HEK293T (cell line): Measurements from ENCODE around the gene CD82.

ENCODE experiments used
- CTCF ChIA-PET: fragments of 350-600 bp; formaldehyde crosslinking; extraction: SDS; loops from one replicate; lab custom pipeline; 2021; ENCODE audit warnings: antibody characterized with exemption, inconsistent platforms; lab: Yijun Ruan, JAX
- POLR2A ChIA-PET: fragments of 350-600 bp; formaldehyde crosslinking; extraction: SDS; loops from one replicate; lab custom pipeline; 2020; ENCODE audit warnings: antibody characterized with exemption, inconsistent platforms; lab: Yijun Ruan, JAX
- DNase-seq: peaks from one replicate; pipeline ENCODE4 v3.0.0; 2012; ENCODE audit warnings: mixed read lengths; ENCODE audit errors: extremely low spot score
- ARNT ChIP-seq: fragments of 450-650 bp; IDR thresholded peaks from 2 replicates; pipeline ENCODE4 v1.6.1; 2017; ENCODE audit warnings: mild to moderate bottlenecking
- BHLHE40 ChIP-seq: fragments of 450-650 bp; IDR thresholded peaks from 2 replicates; pipeline ENCODE4 v1.6.1; 2016; ENCODE audit warnings: mild to moderate bottlenecking, moderate library complexity, borderline replicate concordance
- CTBP1 ChIP-seq: fragments of 450-650 bp; IDR thresholded peaks from 2 replicates; pipeline ENCODE4 v1.6.1; 2016; ENCODE audit warnings: borderline replicate concordance
- ELF4 ChIP-seq: fragments of 450-650 bp; IDR thresholded peaks from 2 replicates; pipeline ENCODE4 v1.6.1; 2017; ENCODE audit warnings: antibody characterized with exemption
- FOXA1 ChIP-seq: fragments of 450-650 bp; IDR thresholded peaks from 2 replicates; pipeline ENCODE4 v1.6.1; 2016; ENCODE audit warnings: mild to moderate bottlenecking
- FOXK2 ChIP-seq: fragments of 450-650 bp; IDR thresholded peaks from 2 replicates; pipeline ENCODE4 v1.6.1; 2016; ENCODE audit warnings: mild to moderate bottlenecking
- FOXM1 ChIP-seq: fragments of 450-650 bp; IDR thresholded peaks from 2 replicates; pipeline ENCODE4 v1.6.1; 2017; ENCODE audit warnings: mild to moderate bottlenecking, borderline replicate concordance
- HDGF ChIP-seq: fragments of 450-650 bp; IDR thresholded peaks from 2 replicates; pipeline ENCODE4 v1.6.1; 2017; ENCODE audit warnings: antibody characterized with exemption, borderline replicate concordance
- L3MBTL2 ChIP-seq: fragments of 450-650 bp; conservative IDR thresholded peaks from 2 replicates; pipeline ENCODE4 v1.6.1; 2016; ENCODE audit warnings: mild to moderate bottlenecking
- LEF1 ChIP-seq: fragments of 450-650 bp; IDR thresholded peaks from 2 replicates; pipeline ENCODE4 v1.6.1; 2017; ENCODE audit warnings: mild to moderate bottlenecking, borderline replicate concordance
- NFRKB ChIP-seq: fragments of 450-650 bp; IDR thresholded peaks from 2 replicates; pipeline ENCODE4 v1.6.1; 2016; ENCODE audit warnings: mild to moderate bottlenecking, moderate library complexity
- SP1 ChIP-seq: fragments of 450-650 bp; IDR thresholded peaks from 2 replicates; pipeline ENCODE4 v1.6.1; 2017
- SUZ12 ChIP-seq: fragments of 450-650 bp; IDR thresholded peaks from 2 replicates; pipeline ENCODE4 v1.6.1; 2016; ENCODE audit warnings: mild to moderate bottlenecking
- TARDBP ChIP-seq: fragments of 450-650 bp; IDR thresholded peaks from 2 replicates; pipeline ENCODE4 v1.6.1; 2016
- ZNF384 ChIP-seq: fragments of 450-650 bp; IDR thresholded peaks from 2 replicates; pipeline ENCODE4 v1.6.1; 2016
- TF ChIP-seq, protein P1 (sequence below): fragments of 450-650 bp; IDR thresholded peaks from 2 replicates; pipeline ENCODE4 v1.6.1; 2016

Gene CD82

GRCh38 chr11:44621140-44621681 is 55.7 kb downstream of the CD82 start:
- ChIA-PET CTCF (interaction anchor here (0.7 to 1.3 kb wide), 5 partner anchors 62 to 483 kb away, joined by 3 to 6 read pairs (median 3); no protein-coding TSS in a partner anchor), POLR2A (no interaction called here)
- TF ChIP-seq FOXA1 = no peak
- TF ChIP-seq ARNT = 0 out of 2 replicates have a peak, but pooled peaks have one; percentile 32
- TF ChIP-seq SUZ12 = no peak
- peak; percentile 85 for DNase-seq

DNA sequence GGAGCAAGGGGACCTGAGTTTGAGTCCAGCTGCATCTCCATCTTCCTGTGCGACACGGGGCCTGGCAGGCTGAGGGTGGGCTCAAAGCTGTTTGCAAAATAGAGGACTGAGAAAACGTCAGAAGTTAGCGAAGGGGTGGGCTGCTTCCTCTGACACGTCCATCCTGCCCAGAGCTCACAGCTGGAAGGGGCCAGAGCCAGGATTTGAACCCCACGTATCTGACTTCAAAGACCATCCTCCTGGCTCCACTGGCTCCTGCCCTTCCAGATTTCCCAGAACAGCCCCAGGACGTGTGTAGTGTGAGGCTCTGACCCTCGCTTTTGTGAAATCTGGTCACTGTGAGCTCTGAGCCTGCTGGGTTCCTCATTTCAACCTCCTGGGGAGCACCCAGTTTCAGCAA is 56.3 kb downstream of the CD82 start:
- no peak for DNase-seq
- TF ChIP-seq FOXK2 (no peak), ARNT (no peak), TARDBP (no peak), SP1 (no peak), HDGF (no peak), ELF4 (no peak), CTBP1 (no peak), NFRKB (no peak), SUZ12 (no peak), L3MBTL2 (no peak), ZNF384 (no peak), FOXA1 (no peak), LEF1 (no peak), BHLHE40 (no peak)
- TF ChIP-seq, protein P1, sequence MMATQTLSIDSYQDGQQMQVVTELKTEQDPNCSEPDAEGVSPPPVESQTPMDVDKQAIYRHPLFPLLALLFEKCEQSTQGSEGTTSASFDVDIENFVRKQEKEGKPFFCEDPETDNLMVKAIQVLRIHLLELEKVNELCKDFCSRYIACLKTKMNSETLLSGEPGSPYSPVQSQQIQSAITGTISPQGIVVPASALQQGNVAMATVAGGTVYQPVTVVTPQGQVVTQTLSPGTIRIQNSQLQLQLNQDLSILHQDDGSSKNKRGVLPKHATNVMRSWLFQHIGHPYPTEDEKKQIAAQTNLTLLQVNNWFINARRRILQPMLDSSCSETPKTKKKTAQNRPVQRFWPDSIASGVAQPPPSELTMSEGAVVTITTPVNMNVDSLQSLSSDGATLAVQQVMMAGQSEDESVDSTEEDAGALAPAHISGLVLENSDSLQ = no peak
- POLR2A ChIA-PET = no interaction called here
- CTCF ChIA-PET = interaction anchor here (0.8 to 1.6 kb wide), 5 partner anchors 62 to 294 kb away, joined by 3 to 12 read pairs (median 3); no protein-coding TSS in a partner anchor

GRCh38 chr11:44622190-44622650 is 56.8 kb downstream of the CD82 start:
- no peak for DNase-seq
- POLR2A ChIA-PET = no interaction called here

DNA sequence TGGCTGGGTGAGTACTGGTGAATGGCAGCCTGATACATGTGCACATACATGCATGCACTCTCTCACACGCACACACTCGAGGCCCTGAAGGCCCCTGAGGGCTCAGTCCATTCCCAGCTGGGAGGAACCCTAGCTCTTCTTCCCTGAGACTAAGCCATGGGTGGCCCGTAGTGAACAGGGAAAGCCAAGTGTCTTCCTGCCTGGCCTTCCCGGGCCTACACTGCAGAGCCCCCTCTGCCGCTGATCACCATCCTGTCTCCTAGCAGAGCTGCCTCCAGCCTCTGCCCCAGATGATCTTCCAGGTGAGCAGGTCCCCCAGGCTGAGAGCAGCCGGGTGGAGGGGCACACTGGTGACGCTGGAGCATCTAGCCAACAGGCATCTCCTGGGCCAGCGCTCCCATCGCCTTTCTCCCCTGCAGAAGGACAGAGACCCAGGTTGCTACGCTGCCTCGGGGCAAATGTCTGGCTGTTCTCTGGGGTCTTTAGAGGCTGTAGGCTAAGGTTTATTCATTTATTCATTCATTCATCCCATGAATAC is 57.3 kb downstream of the CD82 start:
- TF ChIP-seq FOXK2 (no peak), TARDBP (no peak), HDGF (no peak), ARNT (no peak), ZNF384 (no peak), ELF4 (no peak), SUZ12 (no peak), FOXA1 (no peak), CTBP1 (no peak), L3MBTL2 (no peak), FOXM1 (no peak), BHLHE40 (no peak), LEF1 (no peak)
- TF ChIP-seq, protein P1 = no peak
- ChIA-PET POLR2A (no interaction called here), CTCF (interaction anchor here (1.1 to 1.6 kb wide), 3 partner anchors 138 to 289 kb away, joined by 3 to 12 read pairs (median 3); no protein-coding TSS in a partner anchor)
- no peak for DNase-seq

More at GRCh38 chr11:44622190-44622650, 56.8 kb downstream of the CD82 start:
- CTCF ChIA-PET = interaction anchor here (0.8 to 1.6 kb wide), 5 partner anchors 139 to 293 kb away, joined by 3 to 12 read pairs (median 3); no protein-coding TSS in a partner anchor
- TF ChIP-seq ARNT = no peak
- TF ChIP-seq NFRKB = no peak
- TF ChIP-seq L3MBTL2 = no peak
- TF ChIP-seq FOXK2 = no peak
- TF ChIP-seq, protein P1 = no peak
- no peak for TF ChIP-seq FOXA1
- TF ChIP-seq ELF4 = no peak
- TF ChIP-seq TARDBP = no peak
- no peak for TF ChIP-seq FOXM1
- TF ChIP-seq SP1 = no peak
- no peak for TF ChIP-seq CTBP1
- TF ChIP-seq LEF1 = no peak
- no peak for TF ChIP-seq ZNF384
- no peak for TF ChIP-seq BHLHE40
- no peak for TF ChIP-seq HDGF
- TF ChIP-seq SUZ12 = no peak

GRCh38 chr11:44623341-44623730 is 57.9 kb downstream of the CD82 start:
- ChIA-PET CTCF (interaction anchor here (1.6 kb wide), 1 partner anchor 288 kb away, joined by 12 read pairs; no protein-coding TSS in a partner anchor), POLR2A (no interaction called here)
- DNase-seq = no peak
- TF ChIP-seq, protein P1 = no peak
- TF ChIP-seq FOXA1 (no peak), ARNT (no peak), LEF1 (no peak), FOXM1 (no peak), NFRKB (no peak), HDGF (no peak), BHLHE40 (no peak), L3MBTL2 (no peak), CTBP1 (no peak), ZNF384 (no peak), FOXK2 (no peak)
